ENCODE results near the gene EIF2A.

DNA sequence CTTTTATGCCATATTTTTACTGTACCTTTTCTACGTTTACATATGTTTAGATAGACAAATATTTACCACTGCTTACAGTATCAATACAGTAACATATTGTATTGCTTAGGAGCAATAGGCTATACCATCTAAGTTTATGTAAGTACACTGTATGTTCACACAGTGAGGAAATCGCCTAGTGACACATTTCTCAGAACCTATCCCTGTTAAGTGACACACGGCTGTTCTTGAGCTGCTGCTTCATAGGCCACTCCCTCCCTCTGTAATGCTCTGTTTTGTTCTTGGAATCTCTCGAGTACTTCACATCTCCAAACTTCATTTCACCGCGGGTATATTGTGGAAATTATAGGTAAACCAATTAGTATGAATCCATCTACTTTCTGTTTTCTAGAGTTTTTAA, 43.2 kb downstream of the EIF2A start:
- no peak for TF ChIP-seq POLR2A (IDR thresholded peaks at IDR 0.05)
- TF ChIP-seq CTCF (IDR thresholded peaks at IDR 0.05): no peak
- TF ChIP-seq EP300 (IDR thresholded peaks at IDR 0.05): no peak
- no peak for TF ChIP-seq POLR2AphosphoS5 (IDR thresholded peaks at IDR 0.05)

Data from gastroesophageal sphincter (tissue), 3 donors.